Panc1 (cell line): Measurements from ENCODE around the gene NPM1. TPM values are rescaled to one million over a fixed set of nuclear protein-coding genes. Genes with fewer than 3 reads are reported as not detected.

Source experiments
- ATAC-seq: fragments of 200-7000 bp; cut with Tn5 transposase; 2 replicates; pipeline ENCODE4 v1.9.1; 2020; ENCODE audit warnings: mild to moderate bottlenecking, moderate library complexity
- BruUV-seq: library from RNA; stranded (reverse); fragments of 400-500 nt; replicated peaks from 2 replicates; lab custom pipeline; 2021; lab: Mats Ljungman, UMichigan
- CTCF ChIA-PET: fragments of 300-600 bp; sonication (Branson Sonifier 250); formaldehyde crosslinking; loops from one replicate; lab custom pipeline; 2022; ENCODE audit warnings: antibody characterized with exemption; lab: Charles Lee
- POLR2A ChIA-PET: fragments of 300-600 bp; sonication (Branson Sonifier 250); formaldehyde crosslinking; loops from one replicate; lab custom pipeline; 2022; ENCODE audit warnings: antibody characterized with exemption; lab: Charles Lee
- DNase-seq: peaks from one replicate; pipeline ENCODE4 v3.0.0-alpha.2; 2010; ENCODE audit warnings: low read depth, low spot score
- H3K27ac ChIP-seq: 2 replicates; pipeline ENCODE4 v1.5.1; 2011; ENCODE audit warnings: mild to moderate bottlenecking, low read length, inconsistent platforms
- H3K27me3 ChIP-seq: fragments of 200-500 bp; sonication (Bioruptor generic); 2 replicates; pipeline ENCODE4 v1.6.0; 2014; ENCODE audit warnings: low read length, inconsistent platforms; ENCODE audit not compliant: control insufficient read depth, insufficient read depth
- H3K36me3 ChIP-seq: fragments of 200-500 bp; sonication (Bioruptor generic); 2 replicates; pipeline ENCODE4 v1.5.1; 2014; ENCODE audit warnings: inconsistent platforms, mild to moderate bottlenecking, low read length, moderate library complexity; ENCODE audit not compliant: control insufficient read depth, insufficient read depth
- H3K4me1 ChIP-seq: 2 replicates; pipeline ENCODE4 v1.5.1; 2011; ENCODE audit warnings: inconsistent platforms, mild to moderate bottlenecking, low read length, moderate library complexity; ENCODE audit not compliant: control insufficient read depth, insufficient read depth
- H3K4me3 ChIP-seq, 2 experiments: 2 replicates each; pipeline ENCODE4 v1.5.1; 2011 to 2012; ENCODE audit warnings: low read depth in 2 of 2, low read length in 2 of 2, mild to moderate bottlenecking in 2 of 2, inconsistent platforms in 1 of 2, moderate library complexity in 1 of 2
- H3K9me3 ChIP-seq: fragments of 200-500 bp; sonication (Bioruptor generic); 2 replicates; pipeline ENCODE4 v1.5.1; 2014; ENCODE audit warnings: low read depth, mild to moderate bottlenecking, inconsistent platforms, low read length, moderate library complexity; ENCODE audit not compliant: control insufficient read depth, insufficient read depth
- POLR2AphosphoS5 ChIP-seq: IDR thresholded peaks from 2 replicates; pipeline ENCODE4 v1.6.1; 2012; ENCODE audit warnings: mild to moderate bottlenecking, low read depth, low read length, moderate library complexity
- SIN3A ChIP-seq: IDR thresholded peaks from 2 replicates; pipeline ENCODE4 v1.6.1; 2012; ENCODE audit warnings: low read depth, mild to moderate bottlenecking, low read length, moderate library complexity, borderline replicate concordance; ENCODE audit not compliant: insufficient read depth
- TCF7L2 ChIP-seq: IDR thresholded peaks from 2 replicates; pipeline ENCODE4 v1.6.1; 2011; ENCODE audit warnings: mild to moderate bottlenecking, low read depth, low read length, inconsistent platforms
- in situ Hi-C: cut with HindIII; loops from 2 replicates; pipeline ENCODE4 v1.10.0; 2016; ENCODE audit warnings: low sequenced_read_pairs, low pct_unique_long_range_greater_than_20kb
- intact Hi-C: fragments of 100-400 bp; cut with micrococcal nuclease; formaldehyde crosslinking; loops from one replicate; pipeline ENCODE4 v1.10.0; 2022; ENCODE audit not compliant: unreplicated experiment
- total RNA-seq: library from RNA; stranded (reverse); gene quantifications from one replicate; pipeline ENCODE4 v1.2.1, GENCODE V29; 2021; ENCODE audit not compliant: unreplicated experiment
- TF ChIP-seq, protein P1 (sequence below): fragments of 450-650 bp; IDR thresholded peaks from 2 replicates; pipeline ENCODE4 v1.5.1; 2017; ENCODE audit warnings: mild to moderate bottlenecking
- TF ChIP-seq, protein P2 (sequence below), 2 experiments: IDR thresholded peaks; 2 replicates each; pipeline ENCODE4 v1.6.1; 2011 to 2012; ENCODE audit warnings: low read depth in 2 of 2, control low read depth in 1 of 2, low read length in 1 of 2, mild to moderate bottlenecking in 1 of 2, moderate library complexity in 1 of 2; ENCODE audit not compliant: insufficient read depth in 1 of 2

NPM1 gene
- total RNA-seq, 1 experiment from 2014 or later, result 1,864 TPM

DNA sequence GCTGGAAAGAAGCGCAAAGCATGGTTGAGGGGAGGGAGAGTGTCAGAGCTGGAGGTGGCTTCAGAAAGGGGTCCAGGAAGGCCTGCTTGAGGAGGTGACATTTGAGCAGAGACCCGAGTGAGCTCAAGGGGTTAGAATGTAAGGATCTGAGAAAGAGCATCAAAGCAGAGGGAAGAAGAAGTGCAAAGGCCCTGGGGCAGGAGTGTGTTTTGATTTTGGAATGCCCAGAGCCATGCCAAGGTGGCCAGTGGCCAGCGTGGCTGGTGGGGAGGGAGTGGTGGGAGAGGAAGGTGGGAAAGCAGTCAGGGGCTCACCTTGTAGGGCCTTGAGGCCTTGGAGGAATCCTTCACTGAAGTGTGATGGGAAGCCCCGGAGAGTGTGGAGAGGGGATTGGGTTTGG lies 47.2 kb downstream of the NPM1 start:
- POLR2A ChIA-PET, result interaction anchor here (0.6 kb wide), 2 partner anchors 11 to 73 kb away, joined by 4 to 5 read pairs; no protein-coding TSS in a partner anchor
- H3K27me3 ChIP-seq, result no peaks in the 10 kb centered on the region

DNA sequence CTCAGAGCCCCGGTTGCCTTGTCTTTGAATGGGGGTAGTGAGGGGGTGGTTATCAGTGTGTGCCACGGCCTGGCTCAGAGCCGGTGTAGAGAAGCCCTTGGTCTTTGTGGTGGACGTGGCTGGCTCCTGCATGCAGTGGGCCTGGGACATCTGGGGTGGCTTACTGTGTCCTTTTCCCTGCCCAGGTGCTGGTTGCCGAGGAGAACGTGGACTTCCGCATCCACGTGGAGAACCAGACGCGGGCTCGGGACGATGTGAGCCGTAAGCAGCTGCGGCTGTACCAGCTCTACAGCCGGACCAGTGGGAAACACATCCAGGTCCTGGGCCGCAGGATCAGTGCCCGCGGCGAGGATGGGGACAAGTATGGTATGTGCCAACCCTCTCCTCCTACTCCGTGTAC lies 48.3 kb downstream of the NPM1 start:
- in situ Hi-C loops, result no loop called here

More for the DNA sequence above, 47.2 kb downstream of the NPM1 start:
- Histone ChIP-seq H3K9me3 (no peaks in the 10 kb centered on the region), H3K4me1 (no peaks in the 10 kb centered on the region), H3K36me3 (no peaks in the 10 kb centered on the region), H3K4me3 (no peak overlapping the region), H3K27ac (no peak overlapping the region)
- DNase-seq (no peak), ATAC-seq (no peak)
- intact Hi-C loops, result no loop called here
- BruUV-seq, result no TSS peak
- CTCF ChIA-PET, result no interaction called here
- in situ Hi-C loops, result no loop called here
- TF ChIP-seq SIN3A, result no peak
- TF ChIP-seq, protein P1, sequence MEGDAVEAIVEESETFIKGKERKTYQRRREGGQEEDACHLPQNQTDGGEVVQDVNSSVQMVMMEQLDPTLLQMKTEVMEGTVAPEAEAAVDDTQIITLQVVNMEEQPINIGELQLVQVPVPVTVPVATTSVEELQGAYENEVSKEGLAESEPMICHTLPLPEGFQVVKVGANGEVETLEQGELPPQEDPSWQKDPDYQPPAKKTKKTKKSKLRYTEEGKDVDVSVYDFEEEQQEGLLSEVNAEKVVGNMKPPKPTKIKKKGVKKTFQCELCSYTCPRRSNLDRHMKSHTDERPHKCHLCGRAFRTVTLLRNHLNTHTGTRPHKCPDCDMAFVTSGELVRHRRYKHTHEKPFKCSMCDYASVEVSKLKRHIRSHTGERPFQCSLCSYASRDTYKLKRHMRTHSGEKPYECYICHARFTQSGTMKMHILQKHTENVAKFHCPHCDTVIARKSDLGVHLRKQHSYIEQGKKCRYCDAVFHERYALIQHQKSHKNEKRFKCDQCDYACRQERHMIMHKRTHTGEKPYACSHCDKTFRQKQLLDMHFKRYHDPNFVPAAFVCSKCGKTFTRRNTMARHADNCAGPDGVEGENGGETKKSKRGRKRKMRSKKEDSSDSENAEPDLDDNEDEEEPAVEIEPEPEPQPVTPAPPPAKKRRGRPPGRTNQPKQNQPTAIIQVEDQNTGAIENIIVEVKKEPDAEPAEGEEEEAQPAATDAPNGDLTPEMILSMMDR, result no peak
- no peak for TF ChIP-seq TCF7L2
- TF ChIP-seq, protein P2, sequence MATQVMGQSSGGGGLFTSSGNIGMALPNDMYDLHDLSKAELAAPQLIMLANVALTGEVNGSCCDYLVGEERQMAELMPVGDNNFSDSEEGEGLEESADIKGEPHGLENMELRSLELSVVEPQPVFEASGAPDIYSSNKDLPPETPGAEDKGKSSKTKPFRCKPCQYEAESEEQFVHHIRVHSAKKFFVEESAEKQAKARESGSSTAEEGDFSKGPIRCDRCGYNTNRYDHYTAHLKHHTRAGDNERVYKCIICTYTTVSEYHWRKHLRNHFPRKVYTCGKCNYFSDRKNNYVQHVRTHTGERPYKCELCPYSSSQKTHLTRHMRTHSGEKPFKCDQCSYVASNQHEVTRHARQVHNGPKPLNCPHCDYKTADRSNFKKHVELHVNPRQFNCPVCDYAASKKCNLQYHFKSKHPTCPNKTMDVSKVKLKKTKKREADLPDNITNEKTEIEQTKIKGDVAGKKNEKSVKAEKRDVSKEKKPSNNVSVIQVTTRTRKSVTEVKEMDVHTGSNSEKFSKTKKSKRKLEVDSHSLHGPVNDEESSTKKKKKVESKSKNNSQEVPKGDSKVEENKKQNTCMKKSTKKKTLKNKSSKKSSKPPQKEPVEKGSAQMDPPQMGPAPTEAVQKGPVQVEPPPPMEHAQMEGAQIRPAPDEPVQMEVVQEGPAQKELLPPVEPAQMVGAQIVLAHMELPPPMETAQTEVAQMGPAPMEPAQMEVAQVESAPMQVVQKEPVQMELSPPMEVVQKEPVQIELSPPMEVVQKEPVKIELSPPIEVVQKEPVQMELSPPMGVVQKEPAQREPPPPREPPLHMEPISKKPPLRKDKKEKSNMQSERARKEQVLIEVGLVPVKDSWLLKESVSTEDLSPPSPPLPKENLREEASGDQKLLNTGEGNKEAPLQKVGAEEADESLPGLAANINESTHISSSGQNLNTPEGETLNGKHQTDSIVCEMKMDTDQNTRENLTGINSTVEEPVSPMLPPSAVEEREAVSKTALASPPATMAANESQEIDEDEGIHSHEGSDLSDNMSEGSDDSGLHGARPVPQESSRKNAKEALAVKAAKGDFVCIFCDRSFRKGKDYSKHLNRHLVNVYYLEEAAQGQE (IDR thresholded peaks at IDR 0.05; ENCODE audit: insufficient read depth in 1 of 2, low read depth in 2 of 2, low read length in 1 of 2), result no peak
- TF ChIP-seq POLR2AphosphoS5, result no peak

More for the DNA sequence above, 48.3 kb downstream of the NPM1 start:
- intact Hi-C loops, result no loop called here
- ATAC-seq (no peak), DNase-seq (no peak)
- Histone ChIP-seq H3K4me3 (no peak overlapping the region), H3K36me3 (no peaks in the 10 kb centered on the region), H3K9me3 (no peaks in the 10 kb centered on the region), H3K4me1 (no peaks in the 10 kb centered on the region), H3K27me3 (no peaks in the 10 kb centered on the region), H3K27ac (no peak overlapping the region)
- CTCF ChIA-PET, result no interaction called here
- TF ChIP-seq, protein P1, result no peak
- TF ChIP-seq POLR2AphosphoS5 (no peak), SIN3A (no peak), TCF7L2 (no peak)
- TF ChIP-seq, protein P2 (IDR thresholded peaks at IDR 0.05; ENCODE audit: insufficient read depth in 1 of 2, low read depth in 2 of 2, low read length in 1 of 2), result no peak
- no TSS peak for BruUV-seq
- POLR2A ChIA-PET, result no interaction called here
